Tibial nerve (tissue), 4 donors: ENCODE measurements around the gene CDK19. TPM values are rescaled to one million over a fixed set of nuclear protein-coding genes. Genes with fewer than 3 reads are reported as not detected.

ENCODE experiments used
- DNase-seq, 2 donors: peaks; one replicate each; pipeline ENCODE4 v3.0.0-alpha.2; 2019; ENCODE audit warnings: low spot score in 2 of 2
- H3K27ac ChIP-seq, 4 donors: fragments of 200-600 bp; sonication (generic) in 3 of 4; one replicate each; pipeline ENCODE4 v1.5.1; 2017 to 2019; ENCODE audit warnings: mild to moderate bottlenecking in 1 of 4
- H3K27me3 ChIP-seq, 2 donors: fragments of 200-600 bp; sonication (generic) in 1 of 2; one replicate each; pipeline versions ENCODE4 v1.5.1 to v1.6.0; 2017 to 2019
- H3K36me3 ChIP-seq, 3 donors: fragments of 200-600 bp; sonication (generic); one replicate each; pipeline ENCODE4 v1.5.1; 2018 to 2019
- H3K4me1 ChIP-seq, 4 donors: fragments of 200-600 bp; sonication (generic) in 3 of 4; one replicate each; pipeline ENCODE4 v1.5.1; 2017 to 2019
- H3K4me3 ChIP-seq, 4 donors: fragments of 200-600 bp; sonication (generic) in 3 of 4; one replicate each; pipeline ENCODE4 v1.5.1; 2017 to 2019; ENCODE audit warnings: mild to moderate bottlenecking in 1 of 4, moderate library complexity in 1 of 4
- H3K9me3 ChIP-seq, 4 donors: fragments of 200-600 bp; sonication (generic) in 3 of 4; one replicate each; pipeline ENCODE4 v1.5.1; 2017 to 2019
- CTCF ChIP-seq, 5 experiments: fragments of 200-600 bp in 3 of 5; fragments of 450-650 bp in 2 of 5; sonication (generic) in 3 of 5; IDR thresholded peaks; one replicate each; pipeline ENCODE4 v1.5.1; 2016 to 2019; ENCODE audit warnings: antibody characterized with exemption in 5 of 5, mild to moderate bottlenecking in 3 of 5, moderate library complexity in 2 of 5
- EP300 ChIP-seq, 2 donors: sonication (generic); formaldehyde crosslinking; IDR thresholded peaks; one replicate each; pipeline ENCODE4 v1.6.1; 2017; ENCODE audit warnings: antibody characterized with exemption in 2 of 2, mild to moderate bottlenecking in 1 of 2
- POLR2A ChIP-seq, 2 donors: fragments of 450-650 bp; IDR thresholded peaks; one replicate each; pipeline ENCODE4 v1.6.1; 2017; ENCODE audit warnings: antibody characterized with exemption in 2 of 2, mild to moderate bottlenecking in 2 of 2, moderate library complexity in 2 of 2
- whole genome bisulfite sequencing, 2 donors: methylation state at CpG; one replicate each; pipeline ENCODE4 v1.1.5; 2018; 5-methylcytosine and 5-hydroxymethylcytosine counted together
- total RNA-seq, 4 donors: library from RNA; depleted of rRNA; stranded (reverse); fragments of >200 nt; gene quantifications; one replicate each; pipeline ENCODE4 v1.1.0, GENCODE V29; 2016

The CDK19 gene
- total RNA-seq, 4 donors from 2014 or later: 18.6 to 29.3 (median 24.3) TPM

GRCh38 chr6:110738899-110739365 lies 76.3 kb downstream of the CDK19 start:
- Histone ChIP-seq H3K36me3 (peaks cover 0 to 45% (median 0%) of the 10 kb centered on the region in 3 donors), H3K4me3 (no peak overlapping the region), H3K9me3 (peaks cover 0 to 32% (median 10%) of the 10 kb centered on the region in 4 donors), H3K27me3 (no peaks in the 10 kb centered on the region), H3K27ac (peak overlapping the region in 1 of 4 donors; percentile 6), H3K4me1 (no peaks in the 10 kb centered on the region)
- TF ChIP-seq POLR2A (IDR thresholded peaks at IDR 0.05): no peak
- TF ChIP-seq CTCF (IDR thresholded peaks at IDR 0.05): no peak
- peak in 1 of 2 donors; percentile 75 for TF ChIP-seq EP300 (IDR thresholded peaks at IDR 0.05)
- peak in 1 of 2 donors; percentile 48 for DNase-seq
- whole genome bisulfite sequencing, 2 donors: 74 to 77% methylated on average over 4 of the region's 4 CpGs

DNA sequence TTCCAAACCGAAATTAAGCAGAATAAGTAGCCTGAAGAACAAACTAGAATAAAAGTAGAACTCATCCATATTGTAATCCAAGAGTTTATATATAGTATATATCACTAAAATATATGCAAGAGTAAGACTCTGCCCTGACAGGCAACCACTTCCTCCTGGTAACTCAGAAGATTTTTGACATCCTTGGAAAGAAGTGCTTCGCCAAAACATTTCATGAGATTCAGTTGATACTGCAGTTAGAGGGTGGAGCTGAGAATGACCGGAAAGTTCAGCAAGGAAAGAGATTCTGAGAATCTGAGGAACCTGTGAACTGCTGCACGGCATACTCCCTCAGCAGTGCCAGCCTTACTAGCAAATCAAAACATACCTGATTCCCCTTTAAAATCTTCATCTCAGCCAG lies 79.6 kb downstream of the CDK19 start:
- peaks cover 0 to 20% (median 0%) of the 10 kb centered on the region in 3 donors for H3K36me3 ChIP-seq
- no peak overlapping the region for H3K27ac ChIP-seq
- H3K27me3 ChIP-seq: no peaks in the 10 kb centered on the region
- no peak overlapping the region for H3K4me3 ChIP-seq
- no peak for DNase-seq
- H3K4me1 ChIP-seq: no peaks in the 10 kb centered on the region
- H3K9me3 ChIP-seq: peaks cover 0 to 3% (median 0%) of the 10 kb centered on the region in 4 donors
- 85 to 92% methylated on average over 4 of the region's 4 CpGs for WGBS, 2 donors
- no peak for TF ChIP-seq CTCF (IDR thresholded peaks at IDR 0.05)
- TF ChIP-seq EP300 (IDR thresholded peaks at IDR 0.05): no peak
- no peak for TF ChIP-seq POLR2A (IDR thresholded peaks at IDR 0.05)

DNA sequence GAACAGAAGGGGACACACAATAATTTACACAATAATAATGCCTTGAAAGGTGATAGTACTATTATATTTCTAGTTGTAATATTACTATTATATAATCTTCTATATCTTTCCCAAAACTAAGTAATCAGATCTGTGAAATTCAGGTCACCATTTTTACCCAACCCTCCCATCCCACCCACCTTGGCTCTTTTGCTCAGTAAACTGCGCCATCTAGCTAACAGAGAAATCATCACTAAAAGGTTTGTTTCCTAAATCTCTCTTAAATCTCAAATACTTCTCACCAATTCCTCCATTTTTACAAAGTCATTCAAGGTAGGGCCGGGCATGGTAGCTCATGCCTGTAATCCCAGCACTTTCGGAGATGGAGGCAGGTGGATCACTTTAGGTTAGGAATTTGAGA lies 83.4 kb downstream of the CDK19 start:
- Histone ChIP-seq H3K36me3 (peaks cover 0 to 15% (median 0%) of the 10 kb centered on the region in 3 donors), H3K4me3 (no peak overlapping the region), H3K9me3 (no peaks in the 10 kb centered on the region), H3K4me1 (no peaks in the 10 kb centered on the region), H3K27ac (no peak overlapping the region), H3K27me3 (no peaks in the 10 kb centered on the region)
- TF ChIP-seq CTCF (IDR thresholded peaks at IDR 0.05): no peak
- TF ChIP-seq POLR2A (IDR thresholded peaks at IDR 0.05): no peak
- no peak for TF ChIP-seq EP300 (IDR thresholded peaks at IDR 0.05)
- no peak for DNase-seq
- 95 to 100% methylated on average over 3 of the region's 3 CpGs for WGBS, 2 donors

DNA sequence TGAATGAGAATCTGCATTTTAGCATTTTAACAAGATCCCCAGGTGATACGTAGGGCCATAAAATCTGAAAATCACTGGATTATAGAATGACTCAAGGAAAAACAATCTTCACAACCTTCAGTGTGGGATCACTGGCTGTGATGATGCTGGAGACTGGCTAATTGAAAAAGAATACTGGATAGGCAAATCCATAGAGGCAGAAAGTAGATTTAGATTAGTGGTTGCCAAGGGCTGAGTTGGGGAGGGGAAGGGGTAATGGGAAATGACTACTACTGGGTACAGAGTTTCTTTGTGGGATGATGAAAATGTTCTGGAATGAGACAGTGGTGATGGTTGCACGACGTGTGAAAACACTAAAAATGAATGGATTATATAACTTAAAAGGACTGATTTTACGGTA lies 84.1 kb downstream of the CDK19 start:
- 95 to 96% methylated on average over 4 of the region's 4 CpGs for WGBS, 2 donors
- Histone ChIP-seq H3K27me3 (no peaks in the 10 kb centered on the region), H3K36me3 (peaks cover 0 to 15% (median 0%) of the 10 kb centered on the region in 3 donors), H3K4me3 (no peak overlapping the region), H3K9me3 (no peaks in the 10 kb centered on the region), H3K27ac (no peak overlapping the region), H3K4me1 (no peaks in the 10 kb centered on the region)
- no peak for DNase-seq
- TF ChIP-seq EP300 (IDR thresholded peaks at IDR 0.05): no peak
- no peak for TF ChIP-seq POLR2A (IDR thresholded peaks at IDR 0.05)
- no peak for TF ChIP-seq CTCF (IDR thresholded peaks at IDR 0.05)

- Histone ChIP-seq H3K36me3 (peaks cover 0 to 13% (median 0%) of the 10 kb centered on the region in 3 donors), H3K9me3 (no peaks in the 10 kb centered on the region), H3K27me3 (no peaks in the 10 kb centered on the region), H3K4me3 (no peak overlapping the region), H3K27ac (no peak overlapping the region), H3K4me1 (peaks cover 0 to 4% (median 0%) of the 10 kb centered on the region in 4 donors)
- TF ChIP-seq CTCF (IDR thresholded peaks at IDR 0.05) (no peak), EP300 (IDR thresholded peaks at IDR 0.05) (no peak), POLR2A (IDR thresholded peaks at IDR 0.05) (no peak)
- WGBS, 2 donors: 88 to 91% methylated on average over 1 of the region's 1 CpG
- DNase-seq: no peak
These were observed 86.8 kb downstream of the CDK19 start for GRCh38 chr6:110728501-110728900.
